Stimulated activated naive CD8-positive, alpha-beta T cell treated with anti-CD3 and anti-CD28 coated beads, Interleukin-15, Interleukin-2, amounts not matched to agents 100 ng/mL and 50 ng/mL, for 24 hours (primary cell): ENCODE data around the gene TSSK2.

Experiments used
- H3K27ac Mint-ChIP-seq: one replicate; pipeline ENCODE4 v1.8.0; 2021; ENCODE audit warnings: mild to moderate bottlenecking, mixed read lengths
- H3K27me3 Mint-ChIP-seq: one replicate; pipeline ENCODE4 v1.8.0; 2021; ENCODE audit warnings: mixed read lengths
- H3K36me3 Mint-ChIP-seq: one replicate; pipeline ENCODE4 v1.8.0; 2021; ENCODE audit warnings: low read depth, mixed read lengths
- H3K4me1 Mint-ChIP-seq: one replicate; pipeline ENCODE4 v1.8.0; 2021; ENCODE audit warnings: low read depth, mixed read lengths
- H3K4me3 Mint-ChIP-seq: one replicate; pipeline ENCODE4 v1.8.0; 2021; ENCODE audit warnings: mild to moderate bottlenecking, mixed read lengths
- H3K9me3 Mint-ChIP-seq: one replicate; pipeline ENCODE4 v1.8.0; 2021; ENCODE audit warnings: mixed read lengths

Gene TSSK2

GRCh38 chr22:19126309-19127273 is 4.5 kb upstream of the TSSK2 start:
- H3K4me1 Mint-ChIP-seq = peaks cover 9% of the 10 kb centered on the region
- peaks cover 4% of the 10 kb centered on the region for H3K36me3 Mint-ChIP-seq
- H3K9me3 Mint-ChIP-seq = no peaks in the 10 kb centered on the region
- no peaks in the 10 kb centered on the region for H3K27me3 Mint-ChIP-seq
- no peak overlapping the region for H3K27ac Mint-ChIP-seq
- no peak overlapping the region for H3K4me3 Mint-ChIP-seq

GRCh38 chr22:19127329-19128008 is 3.6 kb upstream of the TSSK2 start:
- Mint-ChIP-seq H3K27me3 (no peaks in the 10 kb centered on the region), H3K27ac (peak overlapping the region; percentile 23), H3K36me3 (peaks cover 7% of the 10 kb centered on the region), H3K4me1 (peaks cover 8% of the 10 kb centered on the region), H3K9me3 (no peaks in the 10 kb centered on the region), H3K4me3 (no peak overlapping the region)

GRCh38 chr22:19128009-19128401 is 3.1 kb upstream of the TSSK2 start:
- Mint-ChIP-seq H3K4me3 (no peak overlapping the region), H3K4me1 (peaks cover 3% of the 10 kb centered on the region), H3K27me3 (no peaks in the 10 kb centered on the region), H3K36me3 (peaks cover 9% of the 10 kb centered on the region), H3K27ac (no peak overlapping the region), H3K9me3 (no peaks in the 10 kb centered on the region)

- H3K27me3 Mint-ChIP-seq = no peaks in the 10 kb centered on the region
- no peak overlapping the region for H3K27ac Mint-ChIP-seq
- H3K4me1 Mint-ChIP-seq = no peaks in the 10 kb centered on the region
- H3K36me3 Mint-ChIP-seq = peaks cover 10% of the 10 kb centered on the region
- no peak overlapping the region for H3K4me3 Mint-ChIP-seq
- no peaks in the 10 kb centered on the region for H3K9me3 Mint-ChIP-seq
Measured at GRCh38 chr22:19128946-19129727, 2.0 kb upstream of the TSSK2 start.

GRCh38 chr22:19129871-19130270 is 1.2 kb upstream of the TSSK2 start:
- H3K27me3 Mint-ChIP-seq = no peaks in the 10 kb centered on the region

GRCh38 chr22:19131685-19132015 is 542 bp downstream of the TSSK2 start:
- H3K36me3 Mint-ChIP-seq = peaks cover 24% of the 10 kb centered on the region
- H3K4me3 Mint-ChIP-seq = no peak overlapping the region
- no peaks in the 10 kb centered on the region for H3K9me3 Mint-ChIP-seq
- no peak overlapping the region for H3K27ac Mint-ChIP-seq
- no peaks in the 10 kb centered on the region for H3K27me3 Mint-ChIP-seq
- no peaks in the 10 kb centered on the region for H3K4me1 Mint-ChIP-seq

More at GRCh38 chr22:19129871-19130270, 1.2 kb upstream of the TSSK2 start:
- Mint-ChIP-seq H3K27ac (no peak overlapping the region), H3K4me3 (no peak overlapping the region), H3K36me3 (peaks cover 10% of the 10 kb centered on the region), H3K9me3 (no peaks in the 10 kb centered on the region), H3K4me1 (no peaks in the 10 kb centered on the region)

GRCh38 chr22:19132153-19132552 is 1.0 kb downstream of the TSSK2 start:
- Mint-ChIP-seq H3K4me3 (no peak overlapping the region), H3K36me3 (peaks cover 29% of the 10 kb centered on the region)

GRCh38 chr22:19132693-19133400 is 1.7 kb downstream of the TSSK2 start:
- no peaks in the 10 kb centered on the region for H3K9me3 Mint-ChIP-seq
- no peak overlapping the region for H3K27ac Mint-ChIP-seq
- no peaks in the 10 kb centered on the region for H3K27me3 Mint-ChIP-seq
- no peaks in the 10 kb centered on the region for H3K4me1 Mint-ChIP-seq
- no peak overlapping the region for H3K4me3 Mint-ChIP-seq
- H3K36me3 Mint-ChIP-seq = peaks cover 29% of the 10 kb centered on the region

More at GRCh38 chr22:19132153-19132552, 1.0 kb downstream of the TSSK2 start:
- no peaks in the 10 kb centered on the region for H3K4me1 Mint-ChIP-seq
- H3K27me3 Mint-ChIP-seq = no peaks in the 10 kb centered on the region
- H3K9me3 Mint-ChIP-seq = no peaks in the 10 kb centered on the region
- no peak overlapping the region for H3K27ac Mint-ChIP-seq

- peaks cover 29% of the 10 kb centered on the region for H3K36me3 Mint-ChIP-seq
- H3K27ac Mint-ChIP-seq = no peak overlapping the region
- no peaks in the 10 kb centered on the region for H3K9me3 Mint-ChIP-seq
- no peak overlapping the region for H3K4me3 Mint-ChIP-seq
- H3K27me3 Mint-ChIP-seq = no peaks in the 10 kb centered on the region
- no peaks in the 10 kb centered on the region for H3K4me1 Mint-ChIP-seq
Measured at GRCh38 chr22:19133561-19133960, 2.5 kb downstream of the TSSK2 start.

GRCh38 chr22:19134176-19134831 is 3.2 kb downstream of the TSSK2 start:
- Mint-ChIP-seq H3K27me3 (no peaks in the 10 kb centered on the region), H3K9me3 (no peaks in the 10 kb centered on the region), H3K36me3 (peaks cover 29% of the 10 kb centered on the region), H3K4me1 (no peaks in the 10 kb centered on the region), H3K4me3 (no peak overlapping the region), H3K27ac (no peak overlapping the region)

GRCh38 chr22:19134874-19135273 is 3.8 kb downstream of the TSSK2 start:
- no peak overlapping the region for H3K27ac Mint-ChIP-seq
- no peaks in the 10 kb centered on the region for H3K27me3 Mint-ChIP-seq
- peaks cover 35% of the 10 kb centered on the region for H3K36me3 Mint-ChIP-seq
- H3K9me3 Mint-ChIP-seq = no peaks in the 10 kb centered on the region
- no peaks in the 10 kb centered on the region for H3K4me1 Mint-ChIP-seq
- H3K4me3 Mint-ChIP-seq = no peak overlapping the region

GRCh38 chr22:19136915-19137314 is 5.8 kb downstream of the TSSK2 start:
- no peak overlapping the region for H3K27ac Mint-ChIP-seq
- H3K27me3 Mint-ChIP-seq = no peaks in the 10 kb centered on the region
- no peaks in the 10 kb centered on the region for H3K4me1 Mint-ChIP-seq
- H3K9me3 Mint-ChIP-seq = no peaks in the 10 kb centered on the region
- no peak overlapping the region for H3K4me3 Mint-ChIP-seq
- peaks cover 34% of the 10 kb centered on the region for H3K36me3 Mint-ChIP-seq

- Mint-ChIP-seq H3K9me3 (no peaks in the 10 kb centered on the region), H3K36me3 (peaks cover 34% of the 10 kb centered on the region), H3K27me3 (no peaks in the 10 kb centered on the region), H3K4me1 (peaks cover 1% of the 10 kb centered on the region), H3K4me3 (no peak overlapping the region), H3K27ac (no peak overlapping the region)
Measured at GRCh38 chr22:19137384-19138216, 6.5 kb downstream of the TSSK2 start.
